Effector memory CD4-positive, alpha-beta T cell (primary cell): Measurements from ENCODE around the gene RASL11B.

ENCODE experiments used
- DNase-seq, 3 donors: peaks; one replicate each; pipeline ENCODE4 v3.0.0-alpha.2; 2020
- H3K27ac ChIP-seq: 2 replicates; pipeline ENCODE4 v1.7.0; 2013; ENCODE audit warnings: mild to moderate bottlenecking, low read length, moderate library complexity; ENCODE audit not compliant: insufficient read depth, poor library complexity, severe bottlenecking
- H3K27me3 ChIP-seq: replicated peaks from 2 replicates; pipeline ENCODE4 v1.7.0; 2013; ENCODE audit warnings: mild to moderate bottlenecking, low read length; ENCODE audit not compliant: insufficient read depth, control insufficient read depth, poor library complexity, severe bottlenecking
- H3K36me3 ChIP-seq: 2 replicates; pipeline ENCODE4 v1.7.0; 2013; ENCODE audit warnings: mild to moderate bottlenecking, low read length, moderate library complexity; ENCODE audit not compliant: control insufficient read depth, insufficient read depth
- H3K4me1 ChIP-seq: 2 replicates; pipeline ENCODE4 v1.7.0; 2013; ENCODE audit warnings: low read length, mild to moderate bottlenecking; ENCODE audit not compliant: control insufficient read depth, insufficient read depth, poor library complexity, severe bottlenecking
- H3K4me3 ChIP-seq: 2 replicates; pipeline ENCODE4 v1.7.0; 2013; ENCODE audit warnings: low read length, low read depth, mild to moderate bottlenecking; ENCODE audit not compliant: insufficient read depth, poor library complexity, severe bottlenecking
- H3K9me3 ChIP-seq: 2 replicates; pipeline ENCODE4 v1.7.0; 2013; ENCODE audit warnings: mild to moderate bottlenecking, low read length, moderate library complexity; ENCODE audit not compliant: control insufficient read depth
- total RNA-seq, 3 donors: gene quantifications; one replicate each; lab custom pipeline; 2026; lab: John Stamatoyannopoulos, UW

RASL11B gene, protein sequence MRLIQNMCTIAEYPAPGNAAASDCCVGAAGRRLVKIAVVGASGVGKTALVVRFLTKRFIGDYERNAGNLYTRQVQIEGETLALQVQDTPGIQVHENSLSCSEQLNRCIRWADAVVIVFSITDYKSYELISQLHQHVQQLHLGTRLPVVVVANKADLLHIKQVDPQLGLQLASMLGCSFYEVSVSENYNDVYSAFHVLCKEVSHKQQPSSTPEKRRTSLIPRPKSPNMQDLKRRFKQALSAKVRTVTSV
- total RNA-seq, result 0 to 0.39 (median 0.09) reads per million in 3 donors

DNA sequence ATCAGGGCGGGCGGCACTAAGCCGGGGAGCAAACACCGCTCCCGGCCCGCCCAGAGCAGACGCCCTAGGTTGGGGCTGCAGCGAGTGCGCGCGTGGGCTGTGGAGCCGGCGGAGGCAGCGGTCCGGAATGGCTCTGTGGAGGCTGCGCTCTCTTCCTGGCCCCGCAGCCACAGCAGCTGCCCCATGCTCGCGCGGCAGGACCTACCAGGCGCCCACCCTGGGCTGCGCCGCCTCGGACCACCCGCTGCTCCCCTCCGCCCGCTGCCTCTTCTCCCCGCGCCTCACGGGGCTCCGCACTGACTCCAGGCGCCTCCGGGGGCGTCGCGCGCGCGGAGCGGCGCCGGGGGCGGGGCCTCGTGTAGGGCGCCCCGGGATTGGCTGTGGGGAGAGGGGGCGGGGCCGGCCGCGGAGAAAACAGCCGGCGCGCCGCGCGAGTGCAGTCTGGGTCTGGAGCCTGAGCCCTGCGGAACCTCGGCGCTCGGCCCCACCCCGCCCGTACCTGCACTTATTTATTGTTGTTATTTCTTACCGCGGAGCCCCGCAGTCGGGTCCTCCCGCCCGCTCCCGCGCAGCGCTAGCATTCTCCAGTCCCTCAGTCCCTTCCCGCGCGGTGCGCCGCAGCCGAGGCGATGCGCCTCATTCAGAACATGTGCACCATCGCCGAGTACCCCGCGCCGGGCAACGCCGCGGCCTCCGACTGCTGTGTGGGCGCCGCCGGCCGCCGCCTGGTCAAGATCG is at the start of gene RASL11B:
RASL11B (plus strand) TSS at position 439 of the 738 bp plus-strand sequence; CDS start at position 630, 191 bp downstream.
- no peaks in the 10 kb centered on the region for H3K9me3 ChIP-seq
- peaks cover 2% of the 10 kb centered on the region for H3K27me3 ChIP-seq
- peak; percentile 61 to 74 (median 67) for DNase-seq
- H3K36me3 ChIP-seq, result no peaks in the 10 kb centered on the region
- peak within 1 kb of the TSS; percentile 63 for H3K4me3 ChIP-seq
- no peak within 1 kb of the TSS for H3K27ac ChIP-seq
- peaks cover 13% of the 10 kb centered on the region for H3K4me1 ChIP-seq

DNA sequence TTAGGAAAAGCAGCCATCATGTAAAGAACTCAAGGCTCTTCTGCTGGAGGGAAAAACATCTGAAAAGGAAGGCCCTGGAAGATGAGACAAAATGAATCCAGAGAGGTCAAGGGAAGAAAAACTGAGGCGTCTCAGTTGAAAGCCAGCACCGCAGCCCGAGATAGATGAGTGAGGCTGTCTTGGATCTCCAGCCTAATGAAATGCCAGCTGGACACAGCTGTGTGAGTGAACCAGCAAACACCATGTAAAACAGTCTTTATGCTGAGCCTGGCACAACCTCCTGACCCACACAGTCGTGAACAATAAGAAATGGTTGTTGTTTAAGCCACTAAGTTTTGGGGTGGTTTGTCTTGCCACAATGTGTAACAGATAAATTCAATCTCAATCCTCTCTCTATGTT is 48.6 kb upstream of the RASL11B start:
- no peaks in the 10 kb centered on the region for H3K36me3 ChIP-seq
- H3K4me3 ChIP-seq, result no peak overlapping the region
- H3K27ac ChIP-seq, result no peak overlapping the region
- no peaks in the 10 kb centered on the region for H3K9me3 ChIP-seq
- no peaks in the 10 kb centered on the region for H3K4me1 ChIP-seq
- no peak for DNase-seq
- H3K27me3 ChIP-seq, result no peaks in the 10 kb centered on the region

DNA sequence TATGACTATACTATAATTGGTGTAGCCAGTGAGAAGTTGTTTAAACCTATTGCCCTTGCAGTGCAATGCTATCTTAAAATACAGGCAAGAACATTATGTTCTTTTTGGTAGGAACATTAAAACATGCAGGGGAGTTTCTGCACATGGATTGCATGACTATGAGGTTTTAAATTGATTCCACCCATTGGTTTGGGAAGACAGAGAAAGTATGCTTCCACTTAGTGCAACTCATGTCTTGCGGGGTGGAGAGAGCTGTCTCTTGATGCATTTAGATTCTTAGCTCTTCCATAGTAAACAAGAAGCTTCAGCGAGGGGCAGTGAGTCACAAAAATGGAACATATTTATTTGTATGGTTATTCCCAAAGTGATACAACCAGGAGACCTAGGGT is 39.5 kb upstream of the RASL11B start:
- no peak overlapping the region for H3K4me3 ChIP-seq
- no peaks in the 10 kb centered on the region for H3K9me3 ChIP-seq
- DNase-seq, result no peak
- H3K27me3 ChIP-seq, result no peaks in the 10 kb centered on the region
- no peak overlapping the region for H3K27ac ChIP-seq
- peaks cover 7% of the 10 kb centered on the region for H3K4me1 ChIP-seq
- H3K36me3 ChIP-seq, result no peaks in the 10 kb centered on the region

DNA sequence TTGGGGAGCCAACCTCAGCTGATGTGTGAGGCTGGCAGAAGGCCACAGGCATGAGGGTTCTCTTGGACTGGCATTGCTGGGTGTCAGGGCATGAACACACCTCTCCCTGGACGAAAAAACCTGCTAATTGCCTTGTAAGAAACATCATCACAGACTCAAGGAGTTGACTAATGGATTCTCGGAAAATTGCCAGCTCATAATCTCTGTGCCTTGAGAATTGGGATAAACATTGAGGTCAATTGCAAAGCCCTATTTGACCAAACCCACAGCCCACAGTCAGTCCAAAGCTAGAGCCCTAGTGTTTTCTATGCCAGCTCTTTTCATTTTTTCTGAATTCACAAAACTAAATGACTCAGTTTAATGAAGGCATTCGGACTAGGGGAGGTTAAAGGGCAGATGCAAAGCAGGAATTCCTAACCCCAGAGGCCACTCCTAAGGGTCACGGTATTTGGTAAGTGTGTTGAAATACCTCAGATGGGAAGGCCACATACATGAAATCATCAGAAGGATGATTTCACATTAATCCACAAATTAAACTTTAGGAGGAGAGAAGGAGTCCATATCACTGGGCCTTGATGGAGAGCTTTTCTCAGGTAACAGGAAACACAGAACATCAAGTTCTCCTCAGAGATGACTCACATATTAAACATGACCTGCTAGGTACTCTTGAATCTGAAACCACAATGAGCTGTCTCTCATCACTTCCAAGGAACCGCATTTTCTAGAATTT is 39.0 kb upstream of the RASL11B start:
- H3K4me1 ChIP-seq, result peaks cover 7% of the 10 kb centered on the region
- DNase-seq, result no peak
- no peak overlapping the region for H3K27ac ChIP-seq
- no peaks in the 10 kb centered on the region for H3K27me3 ChIP-seq
- H3K36me3 ChIP-seq, result no peaks in the 10 kb centered on the region
- no peak overlapping the region for H3K4me3 ChIP-seq
- no peaks in the 10 kb centered on the region for H3K9me3 ChIP-seq

DNA sequence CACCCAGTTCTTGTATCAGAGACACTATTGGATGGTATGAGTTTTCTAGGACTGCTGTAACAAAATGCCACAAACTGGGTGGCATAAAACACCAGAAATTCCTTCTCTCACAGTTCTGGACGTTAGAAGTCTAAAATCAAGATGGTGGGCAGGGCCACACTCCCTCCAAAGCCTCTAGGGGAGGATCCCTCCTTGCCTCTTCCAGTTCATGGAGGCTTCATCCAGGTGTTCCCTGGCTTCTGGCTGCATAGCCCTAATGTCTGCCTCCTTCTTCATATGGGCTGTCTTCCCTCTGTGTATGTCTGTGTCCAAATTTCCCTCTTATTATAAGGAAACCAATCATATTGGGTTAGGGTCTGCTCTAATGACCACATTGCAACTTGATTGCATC is 38.4 kb upstream of the RASL11B start:
- Histone ChIP-seq H3K4me3 (no peak overlapping the region), H3K9me3 (no peaks in the 10 kb centered on the region), H3K36me3 (no peaks in the 10 kb centered on the region), H3K4me1 (peaks cover 7% of the 10 kb centered on the region), H3K27ac (no peak overlapping the region), H3K27me3 (no peaks in the 10 kb centered on the region)
- DNase-seq, result no peak

DNA sequence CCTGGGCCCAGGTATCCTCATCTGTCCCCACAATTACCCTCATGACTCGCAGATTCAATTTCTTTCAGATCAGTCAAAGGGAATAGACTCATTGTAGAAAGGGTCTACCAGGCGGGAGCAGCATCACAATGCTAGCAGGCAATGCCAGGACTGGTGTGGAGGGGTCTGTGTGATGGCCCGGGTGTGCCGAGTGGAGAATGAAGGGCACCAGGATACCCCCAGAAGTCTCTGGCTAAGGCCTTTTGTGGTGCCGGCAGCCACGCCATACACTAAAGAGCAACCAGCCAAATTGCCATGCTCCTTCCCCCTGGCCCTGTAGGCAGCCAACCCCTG is 37.9 kb upstream of the RASL11B start:
- Histone ChIP-seq H3K4me3 (no peak overlapping the region), H3K27ac (no peak overlapping the region)
- DNase-seq, result no peak

DNA sequence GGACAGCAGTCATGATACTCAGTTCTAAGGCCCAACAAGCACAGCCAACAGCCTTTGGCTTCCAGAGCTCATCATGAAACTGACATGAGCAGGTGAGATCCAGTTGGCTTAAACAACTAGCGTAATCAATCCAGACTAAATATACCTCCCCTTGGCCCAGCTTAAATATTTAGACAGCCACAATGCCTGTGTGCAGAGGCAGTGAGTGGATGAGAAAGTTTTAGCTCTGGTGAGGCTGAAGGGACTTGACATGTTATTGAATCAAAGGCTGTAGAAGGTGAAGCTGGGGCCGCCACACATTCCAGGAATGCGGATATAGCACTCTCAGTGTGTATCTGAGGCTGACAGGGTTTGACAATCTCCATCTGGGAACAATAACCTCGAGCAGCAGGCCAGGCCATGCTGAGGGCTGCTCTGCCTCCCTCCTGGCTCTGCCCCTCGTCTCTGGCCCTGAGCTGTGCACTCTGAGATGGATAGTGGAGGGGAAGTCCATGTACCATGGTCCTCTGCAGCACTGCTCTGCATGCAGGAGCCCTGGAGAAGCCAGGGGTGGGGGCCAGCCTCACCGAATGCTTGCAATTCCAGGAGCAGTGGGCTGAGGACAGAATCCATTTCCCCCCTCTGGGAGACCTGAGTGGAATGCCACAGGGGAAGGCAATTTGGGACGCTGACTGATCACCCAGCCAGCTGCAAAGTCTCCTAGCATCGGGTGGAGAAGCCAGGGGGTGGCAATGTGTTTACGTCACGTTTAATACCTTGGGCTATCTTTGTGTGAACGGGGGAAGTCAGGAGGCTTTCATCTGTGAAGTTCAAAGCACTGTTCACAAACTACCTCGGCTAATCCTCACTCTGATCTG is 37.3 kb upstream of the RASL11B start:
- no peak overlapping the region for H3K27ac ChIP-seq
- DNase-seq, result no peak

More for the DNA sequence above, 37.9 kb upstream of the RASL11B start:
- H3K27me3 ChIP-seq, result no peaks in the 10 kb centered on the region
- no peaks in the 10 kb centered on the region for H3K9me3 ChIP-seq
- H3K4me1 ChIP-seq, result peaks cover 7% of the 10 kb centered on the region
- no peaks in the 10 kb centered on the region for H3K36me3 ChIP-seq

DNA sequence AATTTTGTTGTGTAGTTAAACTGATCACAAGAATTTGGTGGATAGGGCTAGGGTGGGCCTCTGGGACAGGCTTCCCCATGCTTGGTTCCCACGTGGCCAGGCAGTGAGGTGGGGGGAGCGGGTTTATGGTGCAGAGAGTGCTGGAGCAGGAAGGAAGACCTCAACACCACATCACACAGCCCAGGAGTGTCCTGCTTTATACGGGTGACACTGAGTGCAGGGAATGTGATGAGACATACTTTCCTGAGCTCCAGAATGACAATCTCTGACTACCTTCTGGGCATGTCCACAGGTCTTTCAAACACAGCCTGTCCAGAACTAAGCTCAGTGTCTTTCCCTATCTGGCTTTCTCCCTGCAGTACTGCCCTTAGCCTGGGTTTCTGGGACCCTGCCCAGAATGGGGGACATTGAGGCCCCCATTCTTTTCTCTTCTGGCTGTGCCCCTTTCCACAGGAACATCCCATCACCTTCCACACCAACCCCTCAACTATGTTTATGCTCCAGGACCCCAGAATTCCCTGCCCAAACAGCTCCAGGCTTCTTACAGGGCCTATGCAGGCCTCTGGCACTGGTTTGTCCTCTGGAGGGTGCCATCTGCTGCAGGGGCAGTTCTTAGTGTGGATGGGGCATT is 36.5 kb upstream of the RASL11B start:
- no peaks in the 10 kb centered on the region for H3K9me3 ChIP-seq
- no peaks in the 10 kb centered on the region for H3K36me3 ChIP-seq
- H3K27ac ChIP-seq, result no peak overlapping the region
- peaks cover 7% of the 10 kb centered on the region for H3K4me1 ChIP-seq
- H3K4me3 ChIP-seq, result no peak overlapping the region
- H3K27me3 ChIP-seq, result no peaks in the 10 kb centered on the region
- no peak for DNase-seq

More for the DNA sequence above, 37.3 kb upstream of the RASL11B start:
- Histone ChIP-seq H3K9me3 (no peaks in the 10 kb centered on the region), H3K27me3 (no peaks in the 10 kb centered on the region), H3K36me3 (no peaks in the 10 kb centered on the region), H3K4me3 (no peak overlapping the region), H3K4me1 (peaks cover 7% of the 10 kb centered on the region)

DNA sequence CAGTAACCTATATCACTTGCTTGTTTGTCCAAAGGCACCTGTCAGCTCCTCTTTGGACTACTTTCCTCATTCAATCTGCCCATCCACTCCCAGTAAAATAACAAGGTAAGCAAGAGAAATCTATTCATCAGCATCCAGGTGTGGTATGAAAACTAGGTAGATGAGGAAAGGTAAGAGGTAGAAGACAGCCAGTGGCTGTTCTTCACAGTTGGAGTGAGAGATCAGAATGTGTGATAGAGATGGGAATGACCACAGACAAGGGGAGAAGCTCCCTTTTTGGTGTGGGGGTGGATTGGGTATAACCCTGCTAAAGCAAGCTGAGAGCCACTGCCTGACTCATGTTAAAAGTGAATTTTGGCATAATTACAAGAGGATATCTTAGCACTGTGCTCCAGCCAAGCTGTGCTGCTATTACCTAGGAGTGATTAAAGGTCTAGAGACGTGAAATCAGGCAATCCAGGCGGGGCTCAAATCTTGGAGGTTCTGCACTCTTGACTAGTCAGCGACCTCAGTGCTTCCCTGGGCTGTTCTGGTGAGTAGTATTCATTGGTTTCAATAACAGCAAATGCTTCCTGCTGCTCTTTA is 28.1 kb upstream of the RASL11B start:
- Histone ChIP-seq H3K4me3 (no peak overlapping the region), H3K27ac (no peak overlapping the region), H3K9me3 (no peaks in the 10 kb centered on the region), H3K4me1 (no peaks in the 10 kb centered on the region), H3K27me3 (no peaks in the 10 kb centered on the region), H3K36me3 (no peaks in the 10 kb centered on the region)
- no peak for DNase-seq
